GM20000 (cell line): ENCODE results near the gene SYT15.

Experiments
- DNase-seq: peaks from one replicate; pipeline ENCODE4 v3.0.0; 2012; ENCODE audit warnings: low spot score
- TF ChIP-seq, protein P1 (sequence below): IDR thresholded peaks from 2 replicates; pipeline ENCODE4 v1.5.1; 2012; ENCODE audit warnings: mild to moderate bottlenecking, control low read depth; ENCODE audit errors: extremely low read depth, missing control alignments

SYT15 gene

DNA sequence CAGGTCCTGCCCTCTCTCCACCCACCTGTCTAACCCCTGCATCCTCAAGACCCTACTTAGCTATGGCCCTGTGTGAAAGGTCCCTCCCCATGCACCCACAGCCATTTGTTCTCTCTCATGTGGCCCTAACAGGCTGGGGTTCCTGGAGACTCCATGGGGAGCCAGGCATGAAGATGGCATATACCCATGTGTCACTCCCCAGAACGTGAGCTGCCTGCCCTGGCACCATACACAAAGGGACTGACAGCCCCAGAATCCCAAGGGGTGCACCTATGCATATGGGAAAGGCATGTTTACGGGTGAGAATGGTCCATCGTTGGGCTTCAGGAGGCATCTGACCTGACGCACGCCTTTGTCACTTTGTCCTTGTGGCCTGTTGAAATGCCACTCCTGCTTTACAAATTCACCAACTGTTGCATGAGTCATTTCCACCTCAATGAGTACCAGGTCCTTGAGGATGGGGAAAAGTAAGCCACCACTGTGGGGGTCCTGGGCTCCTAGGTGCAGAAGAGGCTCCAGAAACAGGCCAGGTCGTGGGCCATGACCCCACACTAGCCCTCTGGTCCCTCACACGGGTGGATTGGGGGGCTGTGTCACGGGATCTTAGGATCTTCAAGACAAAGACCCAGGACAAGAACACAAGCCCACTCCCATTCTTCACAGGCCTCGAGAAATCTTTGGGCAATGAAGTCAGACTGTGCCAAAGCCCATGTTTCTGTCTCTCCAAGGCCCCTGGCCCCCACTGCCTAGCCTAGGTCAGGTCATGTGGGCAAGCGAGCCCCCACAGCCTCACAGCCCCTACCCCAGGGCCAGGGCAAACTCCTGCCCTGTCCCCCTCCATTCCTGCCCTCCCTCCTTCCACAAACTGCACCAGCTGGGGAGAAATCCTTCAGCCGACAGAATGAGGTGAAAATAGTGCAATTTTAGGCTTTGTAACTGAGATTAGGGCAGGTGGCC lies 31.1 kb upstream of the SYT15 start:
- TF ChIP-seq, protein P1, sequence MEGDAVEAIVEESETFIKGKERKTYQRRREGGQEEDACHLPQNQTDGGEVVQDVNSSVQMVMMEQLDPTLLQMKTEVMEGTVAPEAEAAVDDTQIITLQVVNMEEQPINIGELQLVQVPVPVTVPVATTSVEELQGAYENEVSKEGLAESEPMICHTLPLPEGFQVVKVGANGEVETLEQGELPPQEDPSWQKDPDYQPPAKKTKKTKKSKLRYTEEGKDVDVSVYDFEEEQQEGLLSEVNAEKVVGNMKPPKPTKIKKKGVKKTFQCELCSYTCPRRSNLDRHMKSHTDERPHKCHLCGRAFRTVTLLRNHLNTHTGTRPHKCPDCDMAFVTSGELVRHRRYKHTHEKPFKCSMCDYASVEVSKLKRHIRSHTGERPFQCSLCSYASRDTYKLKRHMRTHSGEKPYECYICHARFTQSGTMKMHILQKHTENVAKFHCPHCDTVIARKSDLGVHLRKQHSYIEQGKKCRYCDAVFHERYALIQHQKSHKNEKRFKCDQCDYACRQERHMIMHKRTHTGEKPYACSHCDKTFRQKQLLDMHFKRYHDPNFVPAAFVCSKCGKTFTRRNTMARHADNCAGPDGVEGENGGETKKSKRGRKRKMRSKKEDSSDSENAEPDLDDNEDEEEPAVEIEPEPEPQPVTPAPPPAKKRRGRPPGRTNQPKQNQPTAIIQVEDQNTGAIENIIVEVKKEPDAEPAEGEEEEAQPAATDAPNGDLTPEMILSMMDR: no peak
- DNase-seq: no peak

- TF ChIP-seq, protein P1: no peak
- DNase-seq: no peak
These were observed 30.3 kb upstream of the SYT15 start for GRCh38 chr10:46548498-46549090.

GRCh38 chr10:46549171-46550075 lies 29.5 kb upstream of the SYT15 start:
- TF ChIP-seq, protein P1: no peak
- no peak for DNase-seq

DNA sequence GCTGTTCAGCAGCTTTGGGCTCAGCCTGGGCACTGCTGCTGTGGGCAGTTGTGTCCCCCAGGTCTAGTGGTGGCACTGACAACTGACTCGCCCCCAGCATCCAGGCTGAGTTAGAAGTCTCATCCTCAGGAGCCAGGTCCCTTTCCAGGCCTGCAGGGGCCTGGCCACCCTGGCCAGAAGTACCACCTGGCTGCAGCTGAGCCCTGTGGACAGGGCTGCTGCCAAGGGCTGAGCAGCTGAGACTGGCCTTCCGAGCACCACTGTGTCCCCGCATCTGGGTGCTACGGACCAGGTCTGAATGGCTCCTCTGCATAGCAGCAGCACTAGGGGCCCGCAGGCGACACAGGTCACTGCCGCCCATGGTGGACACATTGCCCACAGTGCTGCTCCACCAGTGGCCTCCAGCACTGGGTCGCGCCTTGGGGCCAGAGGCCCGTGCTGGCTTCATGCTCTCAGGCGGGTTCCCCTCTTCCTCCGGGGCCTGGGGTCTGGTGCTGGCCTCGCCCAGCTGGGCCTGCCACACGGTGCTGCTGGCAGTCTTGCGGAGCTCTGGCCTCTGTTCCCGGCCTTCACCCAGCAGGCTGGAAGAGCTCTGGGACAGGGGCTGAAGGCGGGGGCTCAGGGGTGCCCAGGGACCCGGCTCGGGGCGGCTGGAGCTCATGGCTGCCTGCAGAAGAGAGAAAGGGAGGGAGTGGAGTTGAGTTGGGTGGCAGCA lies 28.7 kb upstream of the SYT15 start:
- TF ChIP-seq, protein P1: no peak
- DNase-seq: no peak

DNA sequence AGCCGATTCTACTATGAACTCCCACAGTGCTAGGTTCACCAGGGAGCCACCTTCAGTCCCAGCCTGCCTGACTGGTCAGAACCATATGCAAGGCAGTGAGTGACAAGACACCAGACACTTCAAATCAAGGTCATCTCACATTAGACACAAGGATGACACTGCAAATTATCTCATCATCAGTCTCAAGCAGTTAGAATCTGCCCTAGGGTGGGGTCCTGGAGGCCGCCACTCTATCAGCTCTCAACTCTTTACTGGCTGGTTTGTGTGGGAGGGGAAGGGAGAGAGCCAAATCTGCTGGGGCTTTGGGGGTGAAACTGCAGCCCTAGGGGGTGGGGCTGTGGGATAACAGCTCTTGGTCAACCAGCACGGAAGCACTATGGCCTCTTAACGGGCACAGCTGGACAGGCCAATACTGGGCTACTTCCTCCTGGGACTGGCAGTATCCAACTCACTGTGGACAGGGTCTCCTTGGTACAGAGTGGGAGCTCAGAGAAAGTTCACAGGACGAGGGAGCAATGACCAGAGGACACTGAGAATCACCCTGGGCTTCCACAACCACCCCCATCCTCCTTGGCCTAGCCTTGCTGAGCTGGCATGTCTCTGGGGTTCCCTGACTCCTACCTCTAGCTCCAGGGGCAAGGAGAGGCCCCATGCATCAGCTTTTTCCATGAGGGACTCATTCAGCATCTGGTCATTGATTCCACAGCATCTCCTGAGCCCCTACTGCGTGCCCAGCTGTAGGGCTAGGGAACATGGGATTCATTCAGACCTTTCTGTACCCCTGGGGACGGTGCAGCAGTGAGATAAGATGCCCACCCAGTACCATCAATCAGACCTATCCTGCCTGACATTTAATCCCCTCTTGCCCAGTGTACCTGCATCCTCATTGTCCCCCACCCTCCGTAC lies 27.9 kb upstream of the SYT15 start:
- TF ChIP-seq, protein P1: no peak
- peak; percentile 62 for DNase-seq
